ENCODE data around the gene TRPM3.

The TRPM3 gene

GRCh38 chr9:71121275-71122021, at the start of gene TRPM3:
TSS of gene TRPM3 (minus strand) at chr9:71121621. CDS start at chr9:71121354, 267 bp downstream.
- in situ Hi-C loops (cut with HindIII; ENCODE audit: low pct_ligation_motif_present, low sequenced_read_pairs): no loop called here
- Histone ChIP-seq H3K36me3 (replicated peaks) (no peaks in the 10 kb centered on the region), H3K4me3 (ENCODE audit: low read depth, low read length) (no peak within 1 kb of the TSS), H3K27me3 (replicated peaks) (peaks cover 3% of the 10 kb centered on the region), H3K27ac (no peak within 1 kb of the TSS)
- no peak for DNase-seq
- TF ChIP-seq CTCF (IDR thresholded peaks at IDR 0.05; ENCODE audit: low read depth, low read length, missing control alignments): no peak

GRCh38 chr9:71168418-71168817, 47.0 kb upstream of the TRPM3 start:
- in situ Hi-C loops (cut with HindIII; ENCODE audit: low pct_ligation_motif_present, low sequenced_read_pairs): no loop called here
- DNase-seq: no peak
- TF ChIP-seq CTCF (IDR thresholded peaks at IDR 0.05; ENCODE audit: low read depth, low read length, missing control alignments): no peak
- no peaks in the 10 kb centered on the region for H3K27me3 ChIP-seq (replicated peaks)
- no peaks in the 10 kb centered on the region for H3K36me3 ChIP-seq (replicated peaks)
- H3K27ac ChIP-seq: no peak overlapping the region
- no peak overlapping the region for H3K4me3 ChIP-seq (ENCODE audit: low read depth, low read length)

GRCh38 chr9:71162126-71162525, 40.7 kb upstream of the TRPM3 start:
- Histone ChIP-seq H3K4me3 (ENCODE audit: low read depth, low read length) (no peak overlapping the region), H3K27ac (no peak overlapping the region), H3K36me3 (replicated peaks) (no peaks in the 10 kb centered on the region), H3K27me3 (replicated peaks) (no peaks in the 10 kb centered on the region)
- in situ Hi-C loops (cut with HindIII; ENCODE audit: low pct_ligation_motif_present, low sequenced_read_pairs): no loop called here
- no peak for DNase-seq
- TF ChIP-seq CTCF (IDR thresholded peaks at IDR 0.05; ENCODE audit: low read depth, low read length, missing control alignments): no peak

- no peaks in the 10 kb centered on the region for H3K36me3 ChIP-seq (replicated peaks)
- no peak for DNase-seq
- H3K4me3 ChIP-seq (ENCODE audit: low read depth, low read length): no peak overlapping the region
- H3K27me3 ChIP-seq (replicated peaks): no peaks in the 10 kb centered on the region
- TF ChIP-seq CTCF (IDR thresholded peaks at IDR 0.05; ENCODE audit: low read depth, low read length, missing control alignments): no peak
- in situ Hi-C loops (cut with HindIII; ENCODE audit: low pct_ligation_motif_present, low sequenced_read_pairs): no loop called here
- no peak overlapping the region for H3K27ac ChIP-seq
These were observed 36.3 kb upstream of the TRPM3 start for GRCh38 chr9:71157731-71158130.

GRCh38 chr9:71147368-71147767, 25.9 kb upstream of the TRPM3 start:
- H3K4me3 ChIP-seq (ENCODE audit: low read depth, low read length): no peak overlapping the region
- in situ Hi-C loops (cut with HindIII; ENCODE audit: low pct_ligation_motif_present, low sequenced_read_pairs): no loop called here
- TF ChIP-seq CTCF (IDR thresholded peaks at IDR 0.05; ENCODE audit: low read depth, low read length, missing control alignments): no peak
- no peaks in the 10 kb centered on the region for H3K27me3 ChIP-seq (replicated peaks)
- DNase-seq: no peak
- no peak overlapping the region for H3K27ac ChIP-seq
- no peaks in the 10 kb centered on the region for H3K36me3 ChIP-seq (replicated peaks)

GRCh38 chr9:71146511-71146910, 25.1 kb upstream of the TRPM3 start:
- in situ Hi-C loops (cut with HindIII; ENCODE audit: low pct_ligation_motif_present, low sequenced_read_pairs): no loop called here

More at GRCh38 chr9:71146511-71146910, 25.1 kb upstream of the TRPM3 start:
- TF ChIP-seq CTCF (IDR thresholded peaks at IDR 0.05; ENCODE audit: low read depth, low read length, missing control alignments): no peak
- DNase-seq: no peak
- Histone ChIP-seq H3K27me3 (replicated peaks) (no peaks in the 10 kb centered on the region), H3K36me3 (replicated peaks) (no peaks in the 10 kb centered on the region), H3K4me3 (ENCODE audit: low read depth, low read length) (no peak overlapping the region), H3K27ac (no peak overlapping the region)
